ENCODE results near the gene SSPN.

DNA sequence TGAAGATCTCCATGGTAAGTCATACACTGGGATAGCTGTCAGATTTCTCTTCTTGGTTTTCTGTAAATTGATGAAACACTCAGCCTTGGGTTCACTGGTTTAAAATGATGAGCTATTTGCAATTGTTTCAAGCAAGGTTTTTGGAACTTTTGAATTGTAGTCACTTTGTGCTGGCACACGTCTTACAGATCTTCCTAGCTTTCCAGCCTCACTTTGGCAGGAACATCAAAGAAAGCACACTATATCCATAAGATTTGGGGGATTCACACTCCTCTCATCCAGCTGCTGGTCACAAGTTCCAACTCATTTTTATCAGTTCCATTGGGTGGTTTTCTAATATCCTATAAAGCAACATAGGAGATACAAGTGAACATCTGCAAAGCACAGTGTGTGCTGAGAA is 16.0 kb downstream of the SSPN start:
- no peak for TF ChIP-seq EZH2phosphoT487 (IDR thresholded peaks at IDR 0.05; ENCODE audit: borderline replicate concordance, low read length)
- TF ChIP-seq, protein P1, sequence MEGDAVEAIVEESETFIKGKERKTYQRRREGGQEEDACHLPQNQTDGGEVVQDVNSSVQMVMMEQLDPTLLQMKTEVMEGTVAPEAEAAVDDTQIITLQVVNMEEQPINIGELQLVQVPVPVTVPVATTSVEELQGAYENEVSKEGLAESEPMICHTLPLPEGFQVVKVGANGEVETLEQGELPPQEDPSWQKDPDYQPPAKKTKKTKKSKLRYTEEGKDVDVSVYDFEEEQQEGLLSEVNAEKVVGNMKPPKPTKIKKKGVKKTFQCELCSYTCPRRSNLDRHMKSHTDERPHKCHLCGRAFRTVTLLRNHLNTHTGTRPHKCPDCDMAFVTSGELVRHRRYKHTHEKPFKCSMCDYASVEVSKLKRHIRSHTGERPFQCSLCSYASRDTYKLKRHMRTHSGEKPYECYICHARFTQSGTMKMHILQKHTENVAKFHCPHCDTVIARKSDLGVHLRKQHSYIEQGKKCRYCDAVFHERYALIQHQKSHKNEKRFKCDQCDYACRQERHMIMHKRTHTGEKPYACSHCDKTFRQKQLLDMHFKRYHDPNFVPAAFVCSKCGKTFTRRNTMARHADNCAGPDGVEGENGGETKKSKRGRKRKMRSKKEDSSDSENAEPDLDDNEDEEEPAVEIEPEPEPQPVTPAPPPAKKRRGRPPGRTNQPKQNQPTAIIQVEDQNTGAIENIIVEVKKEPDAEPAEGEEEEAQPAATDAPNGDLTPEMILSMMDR (conservative IDR thresholded peaks at IDR 0.05; ENCODE audit: low read depth, low read length), result no peak
- TF ChIP-seq EZH2 (IDR thresholded peaks at IDR 0.05; ENCODE audit: low read length, unreplicated experiment), result no peak
